Measurements from ENCODE around the gene SSBP1. TPM values are rescaled to one million over a fixed set of nuclear protein-coding genes. Genes with fewer than 3 reads are reported as not detected.

Gene SSBP1
- total and polyA plus RNA-seq, 2 of the 8 experiments (the other 6 are each of a cell fraction or from before 2014, with no cell fraction given), result 136 to 254 TPM

DNA sequence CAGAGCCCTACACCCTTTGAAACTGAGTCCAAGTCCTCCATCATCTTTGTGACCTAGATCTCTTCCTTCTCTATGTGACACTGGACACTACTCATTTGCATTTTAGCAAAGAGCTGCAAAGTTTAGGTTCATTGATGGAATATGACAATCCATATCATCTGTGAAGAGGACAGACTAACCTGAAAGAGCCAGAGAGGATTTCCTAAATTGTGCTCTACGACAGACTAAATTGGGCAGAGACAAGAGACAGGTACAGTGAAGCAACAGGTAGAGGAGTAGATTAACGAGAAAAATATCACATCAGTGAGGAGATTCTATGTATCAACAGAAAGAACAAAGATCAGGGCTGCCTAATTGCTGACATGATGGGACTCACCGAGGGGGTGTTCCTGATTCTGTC, 25.6 kb downstream of the SSBP1 start, which contains the start of gene TAS2R3:
Gene TAS2R3, plus strand, starts transcription at position 301 of the 400 bp plus-strand sequence. Its CDS starts 62 bp downstream, at position 363.
- Histone ChIP-seq H2AFZ (ENCODE audit: low read length) (no peak within 1 kb of the TSS), H3K79me1 (ENCODE audit: low read depth, low read length) (no peaks in the 10 kb centered on the region), H4K8ac (ENCODE audit: extremely low read depth, insufficient read depth, low read length) (no peak within 1 kb of the TSS), H3K79me2 (ENCODE audit: control insufficient read depth in 1 of 2, insufficient read depth in 2 of 2, low read length in 2 of 2) (no peaks in the 10 kb centered on the region), H4K20me1 (replicated peaks in 1 of 2; ENCODE audit: control insufficient read depth in 1 of 2, insufficient read depth in 2 of 2, low read length in 2 of 2) (peaks cover 0 to 2% of the 10 kb centered on the region in 2 experiments), H3K23ac (ENCODE audit: insufficient read length) (no peak within 1 kb of the TSS), H3K4me2 (ENCODE audit: insufficient read depth in 1 of 2, low read depth in 2 of 2, low read length in 2 of 2) (no peak within 1 kb of the TSS), H2BK15ac (ENCODE audit: low read length) (no peak within 1 kb of the TSS), H4K91ac (replicated peaks; ENCODE audit: insufficient read length, low read length) (no peak within 1 kb of the TSS), H3K4me3 (ENCODE audit: extremely low read depth in 1 of 4, insufficient read depth in 2 of 4, low read depth in 3 of 4, low read length in 4 of 4) (no peak within 1 kb of the TSS), H3K9me3 (ENCODE audit: insufficient read depth in 2 of 2, low read depth in 1 of 2, low read length in 1 of 2) (no peaks in the 10 kb centered on the region), H3K14ac (ENCODE audit: insufficient read length) (no peak within 1 kb of the TSS), H2AK5ac (ENCODE audit: low read depth, low read length) (no peak within 1 kb of the TSS), H3K27ac (ENCODE audit: low read depth, low read length) (no peak within 1 kb of the TSS), H3K27me3 (replicated peaks in 1 of 4; ENCODE audit: control insufficient read depth in 3 of 4, extremely low read depth in 1 of 4, insufficient read depth in 3 of 4, low read length in 3 of 4) (no peaks in the 10 kb centered on the region), H3K56ac (replicated peaks; ENCODE audit: insufficient read length, low read depth, low read length) (no peak within 1 kb of the TSS), H3K18ac (ENCODE audit: extremely low read depth, low read length) (no peak within 1 kb of the TSS), H3K36me3 (ENCODE audit: control insufficient read depth in 2 of 4, insufficient read depth in 4 of 4, low read length in 3 of 4) (peaks cover 2 to 32% (median 20%) of the 10 kb centered on the region in 4 experiments; a peak in 7 of 8 replicates), H2BK12ac (ENCODE audit: low read depth, low read length) (no peak within 1 kb of the TSS), H2BK5ac (ENCODE audit: low read depth, low read length) (no peak within 1 kb of the TSS), H3K4me1 (replicated peaks in 1 of 4; ENCODE audit: control insufficient read depth in 3 of 4, insufficient read depth in 4 of 4, low read length in 3 of 4) (no peaks in the 10 kb centered on the region; a peak in 1 of 7 replicates), H2BK20ac (ENCODE audit: low read length) (no peak within 1 kb of the TSS), H3K9ac (replicated peaks in 1 of 4; ENCODE audit: extremely low read depth in 1 of 4, low read depth in 3 of 4, low read length in 3 of 4) (no peak within 1 kb of the TSS), H3K4ac (replicated peaks; ENCODE audit: insufficient read length, low read depth, low read length) (no peak within 1 kb of the TSS), H3K23me2 (ENCODE audit: low read depth, low read length) (no peaks in the 10 kb centered on the region), H2BK120ac (replicated peaks; ENCODE audit: low read depth, low read length) (no peak within 1 kb of the TSS), H4K5ac (ENCODE audit: insufficient read length, low read depth, low read length) (no peak within 1 kb of the TSS)
- no peak for TF ChIP-seq SUZ12 (IDR thresholded peaks at IDR 0.05; ENCODE audit: low read length)
- TF ChIP-seq YY1 (IDR thresholded peaks at IDR 0.05; ENCODE audit: low read depth, low read length), result no peak
- no peak for TF ChIP-seq BRCA1 (IDR thresholded peaks at IDR 0.05; ENCODE audit: low read depth, low read length)
- TF ChIP-seq GABPA (IDR thresholded peaks at IDR 0.05; ENCODE audit: borderline replicate concordance, insufficient read depth, low read length), result no peak
- DNase-seq (ENCODE audit: low read depth in 1 of 2, low spot score in 2 of 2), result no peak
- WGBS, 2 experiments (ENCODE audit: extremely low coverage in 1 of 2, insufficient coverage in 1 of 2, insufficient read length in 1 of 2, insufficient replicate concordance in 2 of 2, low coverage in 1 of 2, low lambda C conversion rate in 2 of 2, missing lambda C conversion rate in 1 of 2), result 90% methylated on average over 3 of the region's 3 CpGs; no CpG with 5 or more reads in 1 of the 2 experiments
- ChIA-PET POLR2A (ENCODE audit: partially characterized antibody) (no interaction called here), CTCF (ENCODE audit: partially characterized antibody) (interaction anchor here (1.1 to 4.0 kb wide), 5 partner anchors 10 to 211 kb away, joined by 3 to 30 read pairs (median 5); partner anchors contain the start of gene SSBP1)
- no peak for FAIRE-seq
